OCI-LY7 (cell line): ENCODE results near the gene ERICH3. TPM values are rescaled to one million over a fixed set of nuclear protein-coding genes. Genes with fewer than 3 reads are reported as not detected.

ENCODE experiments used
- BruUV-seq: library from RNA; stranded (reverse); fragments of 400-500 nt; replicated peaks from 2 replicates; lab custom pipeline; 2021; lab: Mats Ljungman, UMichigan
- CTCF ChIA-PET: fragments of 300-600 bp; sonication (Branson Sonifier 250); formaldehyde crosslinking; loops from one replicate; lab custom pipeline; 2022; ENCODE audit warnings: antibody characterized with exemption; ENCODE audit not compliant: unreplicated experiment; lab: Charles Lee
- POLR2A ChIA-PET: fragments of 300-600 bp; sonication (Branson Sonifier 250); formaldehyde crosslinking; loops from one replicate; lab custom pipeline; 2022; ENCODE audit warnings: antibody characterized with exemption; lab: Charles Lee
- DNase-seq: peaks from one replicate; pipeline ENCODE4 v3.0.0-alpha.2; 2015; ENCODE audit warnings: low spot score
- H2AFZ ChIP-seq: fragments of 200-600 bp; sonication (generic), shearing (Covaris generic); 2 replicates; pipeline ENCODE4 v1.6.1; 2014; ENCODE audit warnings: mild to moderate bottlenecking, antibody characterized with exemption, low read length, moderate library complexity
- H3K27ac ChIP-seq: fragments of 200-600 bp; sonication (generic); 2 replicates; pipeline ENCODE4 v1.5.1; 2014; ENCODE audit warnings: mixed run types, low read depth, mild to moderate bottlenecking, moderate library complexity, low read length, inconsistent platforms; ENCODE audit not compliant: poor library complexity, severe bottlenecking
- H3K36me3 ChIP-seq: fragments of 200-600 bp; sonication (generic); 2 replicates; pipeline ENCODE4 v1.6.1; 2014; ENCODE audit warnings: mild to moderate bottlenecking, antibody characterized with exemption, low read length, moderate library complexity, mixed read lengths; ENCODE audit not compliant: insufficient read depth
- H3K4me1 ChIP-seq: fragments of 200-600 bp; sonication (generic); 2 replicates; pipeline ENCODE4 v1.5.1; 2014; ENCODE audit warnings: mild to moderate bottlenecking, low read length; ENCODE audit not compliant: insufficient read depth, poor library complexity, severe bottlenecking
- H3K4me2 ChIP-seq: fragments of 200-600 bp; sonication (generic); 2 replicates; pipeline ENCODE4 v1.6.1; 2014; ENCODE audit warnings: mild to moderate bottlenecking, low read length
- H3K4me3 ChIP-seq: fragments of 200-600 bp; sonication (generic); 2 replicates; pipeline ENCODE4 v1.5.1; 2014; ENCODE audit warnings: mild to moderate bottlenecking, low read depth, low read length; ENCODE audit not compliant: poor library complexity, severe bottlenecking
- H3K79me2 ChIP-seq: fragments of 200-600 bp; sonication (generic); 2 replicates; pipeline ENCODE4 v1.6.1; 2016; ENCODE audit warnings: low read depth, mild to moderate bottlenecking, low read length, moderate library complexity, mixed read lengths; ENCODE audit not compliant: insufficient read depth
- H3K9me2 ChIP-seq: fragments of 200-600 bp; sonication (generic); 2 replicates; pipeline ENCODE4 v1.6.1; 2016; ENCODE audit warnings: mild to moderate bottlenecking, low read length, mixed read lengths; ENCODE audit not compliant: insufficient read depth
- H3K9me3 ChIP-seq: fragments of 200-600 bp; sonication (generic); 2 replicates; pipeline ENCODE4 v1.6.1; 2014; ENCODE audit warnings: mild to moderate bottlenecking, mixed run types, low read length, mixed read lengths
- H4K20me1 ChIP-seq: fragments of 200-600 bp; sonication (generic); 2 replicates; pipeline ENCODE4 v1.6.1; 2014; ENCODE audit warnings: mild to moderate bottlenecking, antibody characterized with exemption, low read length, moderate library complexity, mixed read lengths; ENCODE audit not compliant: insufficient read depth
- EZH2phosphoT487 ChIP-seq: fragments of 200-600 bp; sonication (generic); IDR thresholded peaks from 2 replicates; pipeline ENCODE4 v1.6.1; 2018; ENCODE audit warnings: low read depth, borderline replicate concordance, mild to moderate bottlenecking, mixed run types, antibody characterized with exemption, low read length, moderate library complexity, mixed read lengths
- intact Hi-C: fragments of 100-400 bp; cut with micrococcal nuclease; formaldehyde crosslinking; loops from one replicate; pipeline ENCODE4 v1.10.0; 2022; ENCODE audit not compliant: unreplicated experiment
- total RNA-seq, 2 experiments: library from RNA; depleted of rRNA in 1 of 2; stranded (reverse); fragments of >200 nt in 1 of 2; shearing (Covaris generic) in 1 of 2; gene quantifications; 2 replicates each; pipeline ENCODE4 v1.2.3, GENCODE V29; 2014 to 2022
- TF ChIP-seq, protein P1 (sequence below): fragments of 200-600 bp; sonication (generic); conservative IDR thresholded peaks from 2 replicates; pipeline ENCODE4 v1.5.1; 2014; ENCODE audit warnings: mild to moderate bottlenecking, antibody characterized with exemption, low read length, moderate library complexity, mixed read lengths

Gene ERICH3
- total RNA-seq, 2 experiments from 2014 or later: not detected

DNA sequence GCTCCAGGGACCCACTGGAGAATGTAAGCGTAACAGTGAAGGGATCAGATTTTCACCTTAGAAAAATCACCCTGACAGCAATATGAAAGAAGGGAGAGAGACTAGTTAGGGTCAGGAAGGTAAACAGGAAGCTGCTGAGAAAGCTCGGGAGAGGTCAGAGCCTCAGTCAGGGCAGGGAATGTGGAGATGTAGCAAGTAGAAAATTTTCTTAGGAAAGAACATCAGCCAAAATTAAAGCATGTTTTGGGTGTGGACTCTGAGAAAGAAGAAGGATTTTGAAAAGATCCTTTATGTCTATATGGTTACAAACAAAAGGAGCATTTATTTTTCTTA, 16.7 kb upstream of the ERICH3 start:
- no peaks in the 10 kb centered on the region for H3K9me2 ChIP-seq
- POLR2A ChIA-PET: interaction anchor here (1.1 kb wide), 2 partner anchors 12 to 18 kb away, joined by 3 read pairs; no protein-coding TSS in a partner anchor
- H3K4me3 ChIP-seq: no peak overlapping the region
- no peaks in the 10 kb centered on the region for H3K79me2 ChIP-seq
- intact Hi-C loops: loop anchor here (10.0 kb wide), 1 partner anchor 846 kb away; no protein-coding TSS in a partner anchor
- H3K9me3 ChIP-seq: no peaks in the 10 kb centered on the region
- no peak for DNase-seq
- no peaks in the 10 kb centered on the region for H3K4me1 ChIP-seq
- no peak overlapping the region for H3K27ac ChIP-seq
- H3K36me3 ChIP-seq: no peaks in the 10 kb centered on the region
- H3K4me2 ChIP-seq: 0 out of 2 replicates have a peak overlapping the region, but pooled peaks have one; percentile 7
- BruUV-seq: no TSS peak
- H2AFZ ChIP-seq: peak overlapping the region; percentile 75; the same call in 1 of the 2 replicates
- no peaks in the 10 kb centered on the region for H4K20me1 ChIP-seq
- CTCF ChIA-PET: no interaction called here
- TF ChIP-seq, protein P1, sequence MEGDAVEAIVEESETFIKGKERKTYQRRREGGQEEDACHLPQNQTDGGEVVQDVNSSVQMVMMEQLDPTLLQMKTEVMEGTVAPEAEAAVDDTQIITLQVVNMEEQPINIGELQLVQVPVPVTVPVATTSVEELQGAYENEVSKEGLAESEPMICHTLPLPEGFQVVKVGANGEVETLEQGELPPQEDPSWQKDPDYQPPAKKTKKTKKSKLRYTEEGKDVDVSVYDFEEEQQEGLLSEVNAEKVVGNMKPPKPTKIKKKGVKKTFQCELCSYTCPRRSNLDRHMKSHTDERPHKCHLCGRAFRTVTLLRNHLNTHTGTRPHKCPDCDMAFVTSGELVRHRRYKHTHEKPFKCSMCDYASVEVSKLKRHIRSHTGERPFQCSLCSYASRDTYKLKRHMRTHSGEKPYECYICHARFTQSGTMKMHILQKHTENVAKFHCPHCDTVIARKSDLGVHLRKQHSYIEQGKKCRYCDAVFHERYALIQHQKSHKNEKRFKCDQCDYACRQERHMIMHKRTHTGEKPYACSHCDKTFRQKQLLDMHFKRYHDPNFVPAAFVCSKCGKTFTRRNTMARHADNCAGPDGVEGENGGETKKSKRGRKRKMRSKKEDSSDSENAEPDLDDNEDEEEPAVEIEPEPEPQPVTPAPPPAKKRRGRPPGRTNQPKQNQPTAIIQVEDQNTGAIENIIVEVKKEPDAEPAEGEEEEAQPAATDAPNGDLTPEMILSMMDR: no peak
- no peak for TF ChIP-seq EZH2phosphoT487

DNA sequence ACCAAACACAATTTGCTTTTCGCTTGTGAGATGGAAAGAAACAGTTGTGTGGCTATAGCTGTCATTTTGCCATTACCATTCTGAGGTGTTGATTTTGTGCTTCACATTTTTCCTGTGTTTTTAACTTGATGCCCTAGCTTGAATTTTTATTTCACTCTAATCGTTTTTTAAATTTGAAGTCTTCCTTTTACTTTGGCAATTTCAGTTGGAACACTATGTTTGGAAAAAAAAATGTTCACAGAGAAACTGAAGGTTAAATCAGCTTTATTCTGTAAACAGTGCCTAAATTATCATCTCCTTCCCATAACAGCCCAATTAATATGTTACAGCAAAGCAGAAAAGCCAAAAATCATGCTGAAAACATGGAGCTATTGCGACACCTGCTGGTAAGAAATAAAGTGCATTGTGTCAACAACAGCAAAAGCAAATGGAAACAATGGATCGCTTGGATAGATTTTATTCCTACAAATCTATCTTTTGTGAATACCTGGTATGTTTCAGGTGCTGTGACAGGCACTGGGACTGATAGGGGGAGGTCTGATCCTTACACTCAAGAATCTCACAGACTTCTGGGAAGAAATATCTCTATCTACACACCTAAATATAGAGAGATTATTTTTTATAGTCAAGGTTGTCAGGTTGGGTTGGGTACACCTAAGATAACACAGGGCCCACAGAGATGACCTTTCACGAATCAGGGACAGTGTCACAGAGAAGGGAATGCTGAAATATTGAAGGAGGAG, 16.2 kb upstream of the ERICH3 start:
- no peak overlapping the region for H3K27ac ChIP-seq
- ChIA-PET POLR2A (interaction anchor here (1.1 kb wide), 1 partner anchor 18 kb away, joined by 3 read pairs; no protein-coding TSS in a partner anchor), CTCF (interaction anchor here (1.0 kb wide), 1 partner anchor 14 kb away, joined by 3 read pairs; no protein-coding TSS in a partner anchor)
- H3K79me2 ChIP-seq: no peaks in the 10 kb centered on the region
- peak; percentile 64 for DNase-seq
- no peak for TF ChIP-seq EZH2phosphoT487
- TF ChIP-seq, protein P1: peak; percentile 95
- no peaks in the 10 kb centered on the region for H4K20me1 ChIP-seq
- no peaks in the 10 kb centered on the region for H3K4me1 ChIP-seq
- no peaks in the 10 kb centered on the region for H3K9me2 ChIP-seq
- 0 out of 2 replicates have a peak overlapping the region, but pooled peaks have one; percentile 7 for H3K4me2 ChIP-seq
- intact Hi-C loops: loop anchor here (10.0 kb wide), 1 partner anchor 845 kb away; no protein-coding TSS in a partner anchor
- peak overlapping the region; percentile 75; the same call in 1 of the 2 replicates for H2AFZ ChIP-seq
- no TSS peak for BruUV-seq
- no peak overlapping the region for H3K4me3 ChIP-seq
- no peaks in the 10 kb centered on the region for H3K36me3 ChIP-seq
- H3K9me3 ChIP-seq: no peaks in the 10 kb centered on the region

GRCh38 chr1:74686928-74687327, 13.3 kb upstream of the ERICH3 start:
- H3K9me3 ChIP-seq: no peaks in the 10 kb centered on the region
- no peak overlapping the region for H3K27ac ChIP-seq
- no peaks in the 10 kb centered on the region for H4K20me1 ChIP-seq
- no peaks in the 10 kb centered on the region for H3K4me1 ChIP-seq
- BruUV-seq: no TSS peak
- ChIA-PET POLR2A (no interaction called here), CTCF (no interaction called here)
- no peak overlapping the region for H3K4me3 ChIP-seq
- TF ChIP-seq, protein P1: no peak
- TF ChIP-seq EZH2phosphoT487: no peak
- H3K79me2 ChIP-seq: no peaks in the 10 kb centered on the region
- no peak overlapping the region for H3K4me2 ChIP-seq
- intact Hi-C loops: no loop called here
- DNase-seq: no peak
- no peaks in the 10 kb centered on the region for H3K9me2 ChIP-seq
- no peak overlapping the region for H2AFZ ChIP-seq
- no peaks in the 10 kb centered on the region for H3K36me3 ChIP-seq
